Measurements from ENCODE around the gene CACNG3.
"Not testable (repeated sequence)": the region's sequence is repeated elsewhere in the genome, so short reads cannot be mapped to it uniquely, and the experiment has no call there.

The CACNG3 gene

GRCh38 chr16:24332582-24333090 lies 76.5 kb downstream of the CACNG3 start:
- no peak for DNase-seq (ENCODE audit: low spot score)

DNA sequence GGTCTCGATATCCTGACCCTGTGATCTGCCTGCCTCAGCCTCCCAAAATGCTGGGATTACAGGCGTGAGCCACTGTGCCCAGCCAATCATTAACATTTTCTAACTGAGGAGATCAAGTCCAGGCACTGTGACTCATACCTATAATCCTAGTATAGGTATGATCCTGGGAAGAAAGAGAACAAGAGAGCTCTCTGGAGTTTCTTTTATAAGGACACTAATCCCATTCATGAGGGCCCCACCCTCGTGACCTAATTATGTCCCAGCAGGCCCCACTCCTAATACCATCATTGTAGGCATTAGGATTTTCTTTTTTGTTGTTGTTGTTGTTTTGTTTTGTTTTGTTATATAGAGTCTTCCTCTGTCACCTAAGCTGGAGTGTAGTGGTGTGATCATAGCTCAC lies 80.4 kb downstream of the CACNG3 start:
- DNase-seq (ENCODE audit: low spot score): no peak

GRCh38 chr16:24337013-24337412 lies 80.9 kb downstream of the CACNG3 start:
- DNase-seq (ENCODE audit: low spot score): no peak

GRCh38 chr16:24343829-24344228 lies 87.7 kb downstream of the CACNG3 start:
- not testable (repeated sequence) for DNase-seq (ENCODE audit: low spot score)

GRCh38 chr16:24344784-24345183 lies 88.6 kb downstream of the CACNG3 start:
- DNase-seq (ENCODE audit: low spot score): no peak

DNA sequence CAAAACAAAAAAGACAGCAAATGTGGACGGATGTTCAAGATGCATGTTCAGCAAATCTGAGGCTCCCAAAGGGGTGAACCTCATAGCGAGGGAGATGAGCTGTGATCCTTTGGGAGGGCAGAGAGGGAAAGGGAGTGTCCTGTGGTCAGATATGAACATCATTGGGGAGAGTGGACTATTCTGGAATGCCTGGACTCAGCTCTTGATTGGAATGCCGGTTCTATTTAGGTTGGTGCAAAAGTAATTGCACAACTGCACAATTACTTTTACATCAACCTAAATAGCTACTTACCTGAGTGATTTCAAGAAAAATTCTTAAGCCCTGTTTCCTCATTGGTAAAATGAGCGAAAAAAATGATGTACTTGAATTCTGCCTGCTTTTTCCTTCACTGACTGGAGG lies 89.6 kb downstream of the CACNG3 start:
- no peak for DNase-seq (ENCODE audit: low spot score)

- DNase-seq (ENCODE audit: low spot score): no peak
Measured at GRCh38 chr16:24346734-24347133, 90.6 kb downstream of the CACNG3 start.

GRCh38 chr16:24347556-24347955 lies 91.4 kb downstream of the CACNG3 start:
- DNase-seq (ENCODE audit: low spot score): no peak

GRCh38 chr16:24348545-24349290 lies 92.6 kb downstream of the CACNG3 start:
- DNase-seq (ENCODE audit: low spot score): no peak

DNA sequence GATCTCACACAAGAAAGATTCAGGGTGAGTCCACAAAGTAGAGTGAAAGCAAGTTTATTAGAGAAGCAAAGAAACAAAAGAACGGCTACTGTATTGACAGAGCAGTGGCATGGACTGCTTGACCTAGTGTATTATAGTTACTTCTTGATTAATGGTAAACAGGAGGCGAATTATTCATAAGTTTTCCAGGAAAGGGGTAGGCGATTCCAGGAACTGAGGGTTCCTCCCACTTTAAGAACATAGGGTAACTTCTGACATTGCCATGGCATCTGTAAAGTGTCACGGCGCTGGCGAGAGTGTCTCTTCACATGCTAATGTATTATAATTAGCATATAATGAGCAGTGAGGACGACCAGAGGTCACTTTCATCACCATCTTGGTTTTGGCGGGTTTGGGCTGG lies 93.2 kb downstream of the CACNG3 start:
- no peak for DNase-seq (ENCODE audit: low spot score)

GRCh38 chr16:24352746-24353145 lies 96.6 kb downstream of the CACNG3 start:
- no peak for DNase-seq (ENCODE audit: low spot score)

DNA sequence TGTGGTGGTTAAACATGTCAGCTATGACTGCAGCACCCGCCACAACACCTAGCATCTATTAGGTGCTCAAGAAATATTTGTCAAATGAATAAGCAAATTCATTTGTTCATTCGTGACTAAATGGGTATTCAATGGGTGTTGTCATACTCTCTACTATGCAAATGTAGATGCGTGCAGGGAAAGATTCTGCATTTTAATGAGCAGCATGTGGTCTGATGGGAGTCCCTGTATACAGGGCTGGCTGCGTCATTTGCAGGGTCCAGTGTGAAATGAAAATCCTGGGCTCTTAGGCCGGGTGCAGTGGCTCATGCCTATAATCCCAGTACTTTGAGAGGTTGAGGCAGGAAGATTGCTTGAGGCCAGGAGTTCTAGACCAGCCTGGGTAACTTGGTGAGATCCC lies 97.5 kb downstream of the CACNG3 start:
- no peak for DNase-seq (ENCODE audit: low spot score)

DNA sequence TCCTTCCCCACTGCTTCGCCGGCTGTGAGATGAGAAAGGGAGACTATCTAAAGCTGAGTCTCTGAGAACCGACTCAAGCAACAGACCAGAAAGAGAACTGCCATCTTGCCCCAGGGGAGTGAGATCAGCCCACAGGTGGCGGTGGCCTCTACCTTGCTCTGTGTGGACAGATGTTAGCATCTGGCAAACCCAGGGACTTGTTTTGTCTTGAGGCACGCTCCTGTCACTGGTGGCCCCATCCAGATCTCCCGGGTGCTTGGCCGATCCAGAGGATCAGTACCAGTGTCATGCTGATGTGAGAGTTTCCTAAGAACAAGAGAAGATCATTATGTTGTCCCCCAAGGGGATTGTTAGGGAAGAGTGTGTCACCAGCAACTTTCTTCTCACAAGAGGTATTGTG lies 101.4 kb downstream of the CACNG3 start:
- DNase-seq (ENCODE audit: low spot score): no peak

- DNase-seq (ENCODE audit: low spot score): no peak
Measured at GRCh38 chr16:24358117-24358516, 102.0 kb downstream of the CACNG3 start.

GRCh38 chr16:24359490-24359889 lies 103.4 kb downstream of the CACNG3 start:
- DNase-seq (ENCODE audit: low spot score): no peak

GRCh38 chr16:24360936-24361335 lies 104.8 kb downstream of the CACNG3 start:
- no peak for DNase-seq (ENCODE audit: low spot score)

- no peak for DNase-seq (ENCODE audit: low spot score)
Measured at GRCh38 chr16:24364596-24364995, 108.5 kb downstream of the CACNG3 start.

GRCh38 chr16:24367186-24367710 lies 111.1 kb downstream of the CACNG3 start:
- no peak for DNase-seq (ENCODE audit: low spot score)

GRCh38 chr16:24372824-24373223 lies 116.7 kb downstream of the CACNG3 start:
- DNase-seq (ENCODE audit: low spot score): no peak

DNA sequence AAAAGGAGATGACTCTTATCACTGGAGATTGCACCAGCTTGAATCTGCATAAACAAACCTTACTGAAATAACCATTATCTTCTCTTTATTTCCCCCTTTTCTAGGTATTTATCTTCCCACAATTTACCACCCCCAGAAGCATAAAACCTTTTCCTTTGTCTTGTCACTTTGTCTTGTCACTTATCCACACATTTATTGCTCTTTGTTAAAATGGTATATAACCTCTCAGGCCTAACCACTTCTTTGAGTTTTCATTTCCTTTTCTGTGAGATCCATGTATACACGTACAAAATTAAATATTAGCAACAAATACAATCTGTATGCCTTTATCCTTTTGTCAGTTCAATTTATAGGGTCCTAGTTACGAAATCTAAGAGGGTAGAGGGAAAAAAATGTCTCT lies 122.9 kb downstream of the CACNG3 start:
- DNase-seq (ENCODE audit: low spot score): no peak

GRCh38 chr16:24381470-24382118 lies 125.5 kb downstream of the CACNG3 start:
- DNase-seq (ENCODE audit: low spot score): no peak

DNA sequence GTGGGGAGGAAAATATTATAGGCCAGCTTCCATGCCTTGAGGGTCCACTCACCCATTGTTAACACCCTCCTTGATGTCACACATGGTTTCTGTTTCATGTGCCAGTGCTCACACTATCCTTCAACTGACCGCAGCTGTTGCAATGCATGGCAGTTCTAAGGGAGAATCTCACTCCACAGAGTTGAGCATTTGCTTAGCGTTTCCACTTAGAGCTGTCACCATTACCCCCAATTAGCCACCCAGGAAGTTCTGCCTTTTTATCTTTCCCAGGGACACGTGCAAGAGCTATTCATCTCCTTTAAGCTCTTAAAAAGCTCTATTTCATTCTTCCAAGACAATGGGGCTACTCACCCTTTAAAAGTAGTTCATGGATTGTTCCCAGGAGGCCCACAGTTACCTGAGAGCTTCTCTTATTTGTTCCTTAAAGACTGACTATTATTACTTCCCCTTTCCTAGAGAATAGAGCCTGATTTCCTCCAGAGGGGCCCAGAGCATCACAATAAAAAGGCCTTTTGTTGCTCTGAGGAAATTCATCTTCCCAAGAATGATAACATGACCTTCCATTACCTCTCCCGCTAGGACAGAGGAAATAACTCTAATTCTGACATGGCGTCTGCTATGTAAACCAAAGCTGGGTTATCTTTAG lies 126.8 kb downstream of the CACNG3 start:
- no peak for DNase-seq (ENCODE audit: low spot score)

GRCh38 chr16:24394341-24394740 lies 138.2 kb downstream of the CACNG3 start:
- DNase-seq (ENCODE audit: low spot score): no peak

All from cerebellar cortex (tissue), 1 donor.